Activated CD4-positive, alpha-beta T cell treated with anti-CD3 and anti-CD28 coated beads for 36 hours (primary cell): Measurements from ENCODE around the gene FDX2. TPM values are rescaled to one million over a fixed set of nuclear protein-coding genes. Genes with fewer than 3 reads are reported as not detected.

ENCODE experiments used
- ATAC-seq: fragments of 200-7000 bp; cut with Tn5 transposase; one replicate; pipeline ENCODE4 v1.10.0; 2021; ENCODE audit warnings: mild to moderate bottlenecking, moderate library complexity
- CTCF ChIA-PET: fragments of 350-600 bp; sonication (Branson Sonifier 250); formaldehyde crosslinking; loops from one replicate; lab custom pipeline; 2021; ENCODE audit warnings: antibody characterized with exemption; lab: Charles Lee
- POLR2A ChIA-PET: fragments of 350-600 bp; sonication (Branson Sonifier 250); formaldehyde crosslinking; loops from one replicate; lab custom pipeline; 2021; ENCODE audit warnings: antibody characterized with exemption, inconsistent platforms; lab: Charles Lee
- DNase-seq: peaks from one replicate; pipeline ENCODE4 v3.0.0-alpha.2; 2020
- H3K27ac Mint-ChIP-seq: one replicate; pipeline ENCODE4 v1.8.0; 2021; ENCODE audit warnings: mixed read lengths
- H3K27me3 Mint-ChIP-seq: one replicate; pipeline ENCODE4 v1.8.0; 2021; ENCODE audit warnings: mixed read lengths
- H3K36me3 Mint-ChIP-seq: one replicate; pipeline ENCODE4 v1.8.0; 2021; ENCODE audit warnings: low read depth, mixed read lengths
- H3K4me1 Mint-ChIP-seq: one replicate; pipeline ENCODE4 v1.8.0; 2021; ENCODE audit warnings: mixed read lengths
- H3K4me3 Mint-ChIP-seq: one replicate; pipeline ENCODE4 v1.8.0; 2021; ENCODE audit warnings: mild to moderate bottlenecking, moderate library complexity, mixed read lengths
- H3K9me3 Mint-ChIP-seq: one replicate; pipeline ENCODE4 v1.8.0; 2021; ENCODE audit warnings: low read depth, mixed read lengths
- intact Hi-C, 2 experiments: fragments of 100-400 bp; cut with DNase I in 1 of 2; cut with micrococcal nuclease in 1 of 2; formaldehyde crosslinking; loops; one replicate each; pipeline versions ENCODE4 v1.14.2 to v1.15.1; 2022 to 2024; cut with DNase I, micrococcal nuclease
- total RNA-seq, 2 experiments: library from RNA; stranded (reverse); gene quantifications; one replicate each; pipeline ENCODE4 v1.2.3, GENCODE V29; 2021

FDX2 gene
- total RNA-seq, result 10 to 100 TPM; 11.7 to 13.3 TPM

DNA sequence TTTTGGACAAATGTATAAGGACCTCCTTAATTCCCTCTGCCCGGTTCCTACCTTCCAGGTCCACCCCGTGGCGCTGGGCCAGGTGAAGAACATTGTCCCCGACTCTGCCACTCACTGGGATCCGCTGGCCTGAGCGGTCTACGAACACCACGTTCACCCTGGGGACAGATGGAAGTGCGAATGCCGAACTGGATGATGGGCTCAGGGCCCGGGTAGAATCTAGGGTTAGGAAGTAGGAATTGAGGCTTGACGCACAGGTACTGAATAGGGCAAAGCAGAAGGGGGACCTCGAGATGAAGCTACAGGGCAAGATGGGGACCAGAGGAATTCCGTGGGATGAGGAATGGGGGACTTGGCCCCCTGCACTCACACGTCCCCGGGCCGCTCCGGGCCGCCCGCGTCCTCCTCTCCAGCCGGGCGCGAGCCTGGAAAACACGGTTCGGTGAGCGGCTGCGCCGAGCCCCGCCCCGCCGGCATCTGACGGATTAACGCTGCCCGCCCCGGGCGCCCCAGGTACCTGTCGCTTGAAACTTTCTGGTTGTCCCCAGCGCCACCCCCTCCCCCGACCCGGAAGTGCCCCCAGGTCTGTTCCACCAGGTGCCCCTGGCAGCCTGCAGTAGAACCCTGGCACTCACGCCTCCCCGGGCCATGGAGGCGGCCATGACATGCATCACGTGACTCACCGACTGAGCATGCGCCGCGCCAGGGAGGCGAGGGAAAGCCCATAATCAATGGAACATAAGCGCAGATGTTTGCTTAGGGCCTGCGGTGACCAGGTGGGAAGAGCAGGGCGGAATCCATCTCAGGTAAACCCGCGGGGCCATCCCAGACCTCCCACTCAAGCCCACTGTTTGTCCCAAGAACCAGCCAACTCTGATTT is at the start of gene FDX2:
FDX2 (minus strand) TSS at position 681 of the 880 bp plus-strand sequence; CDS start at position 662, 19 bp downstream.
- peak within 1 kb of the TSS; percentile 89 for H3K4me3 Mint-ChIP-seq
- no peaks in the 10 kb centered on the region for H3K9me3 Mint-ChIP-seq
- peak; percentile 94 for ATAC-seq
- intact Hi-C loops, result loop anchor here in 1 of 2 experiments (1.0 to 2.0 kb wide), 2 partner anchors 18 to 55 kb away; partner anchors contain the start of gene RAVER1
- peak within 1 kb of the TSS; percentile 80 for H3K27ac Mint-ChIP-seq
- ChIA-PET CTCF (interaction anchor here (0.6 kb wide), 1 partner anchor 93 kb away, joined by 3 read pairs; no protein-coding TSS in a partner anchor), POLR2A (interaction anchor here (1.1 to 1.5 kb wide), 2 partner anchors 9 to 11 kb away, joined by 3 to 5 read pairs; no protein-coding TSS in a partner anchor)
- no peaks in the 10 kb centered on the region for H3K27me3 Mint-ChIP-seq
- peaks cover 35% of the 10 kb centered on the region for H3K36me3 Mint-ChIP-seq
- H3K4me1 Mint-ChIP-seq, result peaks cover 16% of the 10 kb centered on the region
- peak; percentile 95 for DNase-seq

DNA sequence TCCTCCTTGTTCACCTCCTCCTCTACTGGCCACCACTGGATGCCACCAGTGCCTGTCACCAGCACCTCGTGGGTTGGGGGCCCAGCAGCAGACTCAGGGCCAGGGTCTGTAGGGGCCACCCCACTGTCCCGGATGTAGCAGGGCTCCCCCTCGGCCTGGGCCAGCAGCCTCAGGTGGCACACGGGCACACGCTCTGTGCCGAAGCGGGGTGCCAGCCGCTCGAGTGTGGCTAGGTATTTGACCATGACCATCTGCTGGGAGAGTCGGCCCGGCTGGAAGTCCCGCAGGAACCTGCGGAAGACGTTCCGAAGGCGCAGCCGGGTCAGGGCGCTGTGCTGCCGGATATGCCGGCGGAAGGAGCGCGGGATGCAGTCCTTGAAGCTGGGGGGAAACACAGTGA is 49.7 kb upstream of the FDX2 start:
- intact Hi-C loops, result no loop called here
- CTCF ChIA-PET, result no interaction called here
- Mint-ChIP-seq H3K9me3 (no peaks in the 10 kb centered on the region), H3K36me3 (peaks cover 42% of the 10 kb centered on the region), H3K4me1 (no peaks in the 10 kb centered on the region), H3K27ac (no peak overlapping the region), H3K4me3 (no peak overlapping the region), H3K27me3 (no peaks in the 10 kb centered on the region)
- no peak for DNase-seq
- POLR2A ChIA-PET, result no interaction called here
- no peak for ATAC-seq

DNA sequence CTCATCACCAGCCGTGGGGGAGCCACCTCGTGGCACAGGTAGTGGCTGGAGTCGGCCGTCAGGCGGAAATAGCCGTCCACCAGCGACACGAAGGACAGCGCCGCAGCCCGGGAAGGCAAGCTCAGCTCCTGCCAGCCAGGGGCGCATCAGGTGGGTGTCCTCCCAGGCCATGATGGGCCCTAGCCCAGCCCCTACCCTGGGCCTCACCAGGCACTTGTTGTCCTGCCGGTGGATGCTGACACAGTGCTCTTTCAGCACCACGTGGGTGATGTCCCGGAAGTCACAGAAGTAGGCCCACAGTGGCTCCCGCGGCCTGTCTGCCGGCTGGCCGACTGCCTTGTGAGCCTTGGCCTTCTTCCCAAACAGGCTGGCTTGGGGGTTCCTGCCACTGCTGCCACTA is 48.8 kb upstream of the FDX2 start:
- Mint-ChIP-seq H3K27ac (no peak overlapping the region), H3K4me3 (no peak overlapping the region), H3K4me1 (no peaks in the 10 kb centered on the region), H3K36me3 (peaks cover 42% of the 10 kb centered on the region), H3K9me3 (no peaks in the 10 kb centered on the region), H3K27me3 (no peaks in the 10 kb centered on the region)
- ChIA-PET CTCF (no interaction called here), POLR2A (no interaction called here)
- no peak for ATAC-seq
- intact Hi-C loops, result no loop called here
- DNase-seq, result no peak

DNA sequence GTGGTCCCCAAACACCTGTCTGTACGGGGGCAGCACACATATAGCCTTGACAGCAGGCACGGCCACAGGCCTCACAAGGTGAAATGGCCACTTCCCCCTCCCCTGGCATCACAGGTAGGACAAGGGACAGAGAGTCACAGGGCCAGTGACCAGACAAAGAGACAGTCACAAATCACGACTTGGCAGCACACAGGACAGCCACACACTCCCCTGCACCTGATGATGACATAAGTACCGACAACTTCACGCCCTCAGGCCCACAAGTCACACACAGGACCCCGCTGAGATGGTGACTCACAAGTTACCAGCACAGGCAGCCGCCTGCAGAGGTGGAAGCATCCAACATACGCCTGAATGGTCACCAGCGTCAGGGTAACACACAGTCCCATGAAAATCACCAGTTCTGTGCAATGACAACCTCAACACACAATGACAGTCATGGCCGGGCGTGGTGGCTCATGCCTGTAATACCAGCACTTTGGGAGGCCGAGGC is 48.0 kb upstream of the FDX2 start:
- H3K4me3 Mint-ChIP-seq, result no peak overlapping the region
- no peaks in the 10 kb centered on the region for H3K27me3 Mint-ChIP-seq
- intact Hi-C loops, result no loop called here
- no peaks in the 10 kb centered on the region for H3K4me1 Mint-ChIP-seq
- no peak overlapping the region for H3K27ac Mint-ChIP-seq
- H3K36me3 Mint-ChIP-seq, result peaks cover 37% of the 10 kb centered on the region
- DNase-seq, result no peak
- ChIA-PET CTCF (no interaction called here), POLR2A (no interaction called here)
- no peaks in the 10 kb centered on the region for H3K9me3 Mint-ChIP-seq
- peak; percentile 12 for ATAC-seq

GRCh38 chr19:10362259-10362658 is 46.4 kb upstream of the FDX2 start:
- CTCF ChIA-PET, result no interaction called here
- Mint-ChIP-seq H3K4me3 (no peak overlapping the region), H3K4me1 (no peaks in the 10 kb centered on the region), H3K36me3 (peaks cover 34% of the 10 kb centered on the region), H3K9me3 (no peaks in the 10 kb centered on the region), H3K27ac (no peak overlapping the region), H3K27me3 (no peaks in the 10 kb centered on the region)
- POLR2A ChIA-PET, result no interaction called here
- DNase-seq, result no peak
- intact Hi-C loops, result no loop called here
- ATAC-seq, result no peak

- no peaks in the 10 kb centered on the region for H3K27me3 Mint-ChIP-seq
- no peaks in the 10 kb centered on the region for H3K4me1 Mint-ChIP-seq
- H3K9me3 Mint-ChIP-seq, result no peaks in the 10 kb centered on the region
- H3K36me3 Mint-ChIP-seq, result peaks cover 29% of the 10 kb centered on the region
- CTCF ChIA-PET, result no interaction called here
- ATAC-seq, result no peak
- no peak overlapping the region for H3K4me3 Mint-ChIP-seq
- DNase-seq, result no peak
- POLR2A ChIA-PET, result no interaction called here
- intact Hi-C loops, result no loop called here
- no peak overlapping the region for H3K27ac Mint-ChIP-seq
Measured at GRCh38 chr19:10361569-10362011, 45.8 kb upstream of the FDX2 start.

- Mint-ChIP-seq H3K36me3 (peaks cover 38% of the 10 kb centered on the region), H3K4me1 (no peaks in the 10 kb centered on the region), H3K9me3 (no peaks in the 10 kb centered on the region), H3K4me3 (no peak overlapping the region), H3K27ac (no peak overlapping the region), H3K27me3 (no peaks in the 10 kb centered on the region)
- DNase-seq (no peak), ATAC-seq (no peak)
- CTCF ChIA-PET, result interaction anchor here (0.6 to 1.2 kb wide), 3 partner anchors 13 to 127 kb away, joined by 3 to 4 read pairs (median 3); no protein-coding TSS in a partner anchor
- POLR2A ChIA-PET, result no interaction called here
- intact Hi-C loops, result no loop called here
Measured at GRCh38 chr19:10356431-10356830, 40.6 kb upstream of the FDX2 start.

DNA sequence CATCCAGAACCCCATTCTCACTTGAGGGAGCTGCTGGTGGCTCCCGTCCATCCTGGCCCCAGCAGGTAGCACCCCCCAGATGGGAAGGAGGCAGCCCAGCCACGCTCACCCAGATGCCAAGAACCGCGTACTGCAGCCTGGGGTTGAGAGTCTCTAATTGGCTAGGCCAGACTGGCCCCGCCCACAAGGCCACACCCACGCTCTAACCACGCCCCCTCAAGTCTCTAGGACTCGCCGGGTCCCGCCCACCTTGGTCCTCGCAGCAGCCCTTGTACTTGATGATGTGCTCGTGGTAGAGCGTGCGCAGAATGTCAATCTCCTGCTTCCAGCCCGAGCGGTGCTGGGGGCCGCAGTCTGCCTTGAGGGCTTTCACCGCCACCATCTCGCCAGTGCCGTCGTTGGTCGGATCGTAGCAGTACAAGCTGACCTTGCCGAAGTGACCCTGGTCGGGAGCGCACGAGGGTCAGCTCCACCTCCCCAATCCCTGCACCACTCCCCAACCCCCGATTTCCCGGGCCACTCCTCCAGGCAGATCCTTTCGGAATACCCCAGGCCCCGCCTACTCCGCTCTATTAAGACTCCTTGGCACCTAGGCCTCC is 38.1 kb upstream of the FDX2 start:
- POLR2A ChIA-PET, result no interaction called here
- CTCF ChIA-PET, result interaction anchor here (0.5 kb wide), 1 partner anchor 83 kb away, joined by 3 read pairs; the partner anchor contains the start of gene ICAM1
- no peaks in the 10 kb centered on the region for H3K27me3 Mint-ChIP-seq
- H3K9me3 Mint-ChIP-seq, result no peaks in the 10 kb centered on the region
- no peak overlapping the region for H3K27ac Mint-ChIP-seq
- peak; percentile 75 for DNase-seq
- H3K36me3 Mint-ChIP-seq, result peaks cover 36% of the 10 kb centered on the region
- H3K4me3 Mint-ChIP-seq, result no peak overlapping the region
- peak; percentile 78 for ATAC-seq
- H3K4me1 Mint-ChIP-seq, result no peaks in the 10 kb centered on the region
- intact Hi-C loops, result no loop called here

- CTCF ChIA-PET, result no interaction called here
- POLR2A ChIA-PET, result no interaction called here
- H3K27ac Mint-ChIP-seq, result no peak overlapping the region
- DNase-seq (no peak), ATAC-seq (no peak)
- no peaks in the 10 kb centered on the region for H3K4me1 Mint-ChIP-seq
- no peaks in the 10 kb centered on the region for H3K9me3 Mint-ChIP-seq
- intact Hi-C loops, result no loop called here
- no peaks in the 10 kb centered on the region for H3K27me3 Mint-ChIP-seq
- H3K36me3 Mint-ChIP-seq, result peaks cover 34% of the 10 kb centered on the region
- no peak overlapping the region for H3K4me3 Mint-ChIP-seq
Measured at GRCh38 chr19:10352764-10353671, 37.2 kb upstream of the FDX2 start.

DNA sequence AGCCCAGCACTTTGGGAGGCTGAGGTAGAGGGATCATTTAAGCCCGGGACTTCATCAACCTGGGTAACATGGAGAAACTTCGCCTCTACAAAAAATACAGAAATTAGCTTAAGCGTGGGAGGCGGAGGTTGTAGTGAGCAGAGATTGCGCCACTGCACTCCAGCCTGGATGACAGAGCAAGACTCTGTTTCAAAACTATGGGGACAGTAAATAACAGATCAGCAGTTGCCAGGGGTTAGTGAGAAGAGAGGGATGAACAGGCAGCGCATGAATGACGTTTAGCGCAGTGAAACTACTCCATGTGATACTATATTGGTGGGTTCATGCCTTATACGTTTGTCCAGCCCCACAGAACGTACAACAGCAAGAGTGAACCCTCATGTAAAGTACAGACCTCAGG is 30.7 kb upstream of the FDX2 start:
- no peak for DNase-seq
- POLR2A ChIA-PET, result interaction anchor here (0.7 kb wide), 1 partner anchor 16 kb away, joined by 4 read pairs; no protein-coding TSS in a partner anchor
- Mint-ChIP-seq H3K4me3 (no peak overlapping the region), H3K27ac (no peak overlapping the region), H3K36me3 (peaks cover 6% of the 10 kb centered on the region), H3K27me3 (no peaks in the 10 kb centered on the region), H3K4me1 (no peaks in the 10 kb centered on the region), H3K9me3 (no peaks in the 10 kb centered on the region)
- CTCF ChIA-PET, result no interaction called here
- no peak for ATAC-seq
- intact Hi-C loops, result no loop called here

DNA sequence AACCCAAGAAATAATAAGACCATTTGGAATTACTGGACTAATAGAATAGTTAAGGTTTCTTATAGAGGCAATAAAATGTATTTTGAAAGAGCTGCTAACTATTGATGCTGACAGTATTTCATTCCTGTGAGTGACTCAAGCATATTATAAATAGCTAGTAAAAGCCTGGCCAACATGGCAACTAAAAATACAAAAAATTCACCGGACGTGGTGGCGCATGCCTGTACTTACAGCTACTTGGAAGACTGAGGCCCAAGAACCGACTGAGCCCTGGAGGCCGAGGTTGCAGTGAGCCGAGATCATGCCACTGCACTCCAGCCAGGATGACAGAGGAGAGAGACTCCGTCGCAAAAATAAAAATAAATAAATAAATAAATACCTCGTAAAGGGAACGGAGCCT is 29.0 kb upstream of the FDX2 start:
- Mint-ChIP-seq H3K27me3 (no peaks in the 10 kb centered on the region), H3K4me1 (peaks cover 7% of the 10 kb centered on the region), H3K9me3 (no peaks in the 10 kb centered on the region), H3K4me3 (no peak overlapping the region), H3K27ac (no peak overlapping the region), H3K36me3 (no peaks in the 10 kb centered on the region)
- ATAC-seq, result no peak
- intact Hi-C loops, result no loop called here
- ChIA-PET CTCF (interaction anchor here (0.6 kb wide), 1 partner anchor 409 kb away, joined by 3 read pairs; no protein-coding TSS in a partner anchor), POLR2A (interaction anchor here (0.6 kb wide), 1 partner anchor 69 kb away, joined by 3 read pairs; no protein-coding TSS in a partner anchor)
- DNase-seq, result no peak
